IPS-18c (cell line): ENCODE measurements around the gene GIPC2.
"Not testable (repeated sequence)": the region's sequence is repeated elsewhere in the genome, so short reads cannot be mapped to it uniquely, and the experiment has no call there.

Experiments used
- H3K4me3 ChIP-seq: 2 replicates; pipeline ENCODE4 v1.7.0; 2013; ENCODE audit warnings: low read depth, mild to moderate bottlenecking, low read length, moderate library complexity; ENCODE audit not compliant: insufficient read depth
- H3K9me3 ChIP-seq: one replicate; pipeline ENCODE4 v1.6.1; 2013; ENCODE audit warnings: mild to moderate bottlenecking, low read length, moderate library complexity; ENCODE audit not compliant: control insufficient read depth, insufficient read depth

GIPC2 gene

DNA sequence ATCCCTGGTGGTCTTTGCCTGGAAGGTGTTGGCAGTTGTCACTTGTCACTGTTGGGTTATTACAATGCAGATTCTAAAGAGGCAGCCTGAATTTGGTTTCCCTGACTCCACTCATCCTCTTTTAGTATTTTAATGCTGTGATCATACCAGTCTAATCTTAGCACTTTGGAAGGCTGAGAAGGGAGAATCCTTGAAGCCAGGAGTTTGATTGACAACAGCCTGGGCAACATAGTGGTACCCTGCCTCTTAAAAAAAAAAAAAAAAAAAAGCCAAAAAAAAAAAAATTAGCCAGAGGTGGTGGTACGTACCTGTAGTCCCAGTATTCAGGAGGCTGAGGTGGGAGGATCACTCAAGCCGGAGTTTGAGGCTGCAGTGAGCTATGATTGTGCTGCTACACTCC lies 7.7 kb downstream of the GIPC2 start:
- no peak overlapping the region for H3K4me3 ChIP-seq

DNA sequence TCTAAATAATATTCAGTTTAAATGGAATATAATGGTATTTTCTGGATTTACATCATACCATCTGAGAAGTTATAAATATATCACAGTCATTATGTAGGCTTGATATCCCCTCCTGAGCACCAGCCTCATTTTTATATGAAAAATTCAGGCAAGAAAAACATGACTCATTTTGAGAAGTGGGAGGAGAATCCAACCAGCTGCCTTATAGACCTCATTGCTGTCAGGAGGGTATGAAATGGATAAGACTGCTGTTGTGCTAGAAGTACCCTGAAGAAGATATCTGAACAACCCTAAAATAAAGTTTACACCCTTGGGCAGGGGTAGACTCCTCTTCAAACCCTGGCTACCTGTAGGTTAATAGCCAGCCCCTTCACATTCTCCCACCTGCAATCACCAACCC lies 8.8 kb downstream of the GIPC2 start:
- no peak overlapping the region for H3K4me3 ChIP-seq

More for the DNA sequence above, 7.7 kb downstream of the GIPC2 start:
- peaks cover 2% of the 10 kb centered on the region for H3K9me3 ChIP-seq

DNA sequence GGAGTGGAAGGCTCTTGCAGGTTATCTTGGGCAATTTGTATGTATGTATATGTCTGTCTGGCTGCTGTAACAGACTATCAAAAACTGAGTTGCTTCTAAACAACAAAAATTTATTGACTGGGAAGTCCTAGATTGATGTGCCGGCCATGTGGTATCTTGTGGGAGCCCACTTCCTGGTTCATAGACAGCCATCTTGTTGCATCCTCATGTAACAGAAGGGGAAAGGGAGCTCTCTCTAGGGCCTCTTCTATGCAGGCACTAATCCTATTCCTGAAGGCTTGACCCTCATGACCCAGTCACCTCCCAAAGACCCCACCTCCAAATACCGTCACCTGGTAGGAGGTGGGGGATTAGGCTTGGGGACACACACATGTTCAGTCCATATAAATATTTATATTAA lies 9.2 kb downstream of the GIPC2 start:
- peaks cover 2% of the 10 kb centered on the region for H3K9me3 ChIP-seq

More for the DNA sequence above, 8.8 kb downstream of the GIPC2 start:
- peaks cover 2% of the 10 kb centered on the region for H3K9me3 ChIP-seq

DNA sequence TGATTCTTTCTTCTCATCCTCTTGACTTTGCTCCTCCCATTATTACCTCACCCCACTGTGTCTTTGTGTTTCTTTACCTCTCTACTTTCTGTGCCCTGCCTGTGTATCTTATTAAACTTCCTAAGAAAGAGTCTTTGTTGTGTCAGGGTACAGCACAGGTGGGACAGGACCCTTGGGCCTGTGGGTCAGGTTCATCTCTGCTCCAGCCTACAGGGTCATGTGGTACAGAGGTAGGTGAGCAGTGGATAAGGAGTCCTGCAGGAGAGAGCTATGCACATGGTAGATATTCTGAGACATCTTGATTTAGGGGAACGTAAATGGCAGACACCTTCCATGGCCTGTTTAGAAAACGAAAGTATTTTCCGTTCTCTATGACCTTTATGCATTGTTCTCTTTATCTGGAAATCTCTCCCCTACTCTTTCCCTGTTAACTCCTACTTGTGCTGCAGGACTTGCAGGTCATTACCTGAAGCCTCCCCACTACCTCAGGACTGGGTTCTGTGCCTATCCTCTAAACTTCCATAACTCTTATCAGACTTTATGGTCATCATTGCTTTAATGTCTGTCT lies 9.9 kb downstream of the GIPC2 start:
- H3K9me3 ChIP-seq = peaks cover 2% of the 10 kb centered on the region
- H3K4me3 ChIP-seq = no peak overlapping the region

More for the DNA sequence above, 9.2 kb downstream of the GIPC2 start:
- no peak overlapping the region for H3K4me3 ChIP-seq

DNA sequence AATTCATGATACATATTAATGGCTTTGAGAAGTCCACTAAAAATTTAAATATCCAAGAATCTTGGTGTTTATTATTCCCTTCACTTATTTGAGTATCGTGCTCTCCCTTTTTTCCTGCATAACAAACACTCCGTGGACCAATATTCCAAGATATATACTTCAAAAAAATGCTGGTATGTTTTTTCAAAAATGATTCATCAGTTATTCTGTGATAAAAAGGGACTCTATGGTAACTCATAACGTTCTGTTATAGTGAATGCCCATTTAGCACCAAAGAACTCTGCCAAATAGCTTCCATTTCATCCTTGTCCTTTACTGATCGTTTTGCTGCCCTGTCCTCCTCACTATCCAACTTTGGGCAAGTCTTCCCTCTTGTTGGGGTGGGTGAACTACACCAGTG lies 12.9 kb downstream of the GIPC2 start:
- H3K9me3 ChIP-seq = peaks cover 2% of the 10 kb centered on the region
- H3K4me3 ChIP-seq = no peak overlapping the region

DNA sequence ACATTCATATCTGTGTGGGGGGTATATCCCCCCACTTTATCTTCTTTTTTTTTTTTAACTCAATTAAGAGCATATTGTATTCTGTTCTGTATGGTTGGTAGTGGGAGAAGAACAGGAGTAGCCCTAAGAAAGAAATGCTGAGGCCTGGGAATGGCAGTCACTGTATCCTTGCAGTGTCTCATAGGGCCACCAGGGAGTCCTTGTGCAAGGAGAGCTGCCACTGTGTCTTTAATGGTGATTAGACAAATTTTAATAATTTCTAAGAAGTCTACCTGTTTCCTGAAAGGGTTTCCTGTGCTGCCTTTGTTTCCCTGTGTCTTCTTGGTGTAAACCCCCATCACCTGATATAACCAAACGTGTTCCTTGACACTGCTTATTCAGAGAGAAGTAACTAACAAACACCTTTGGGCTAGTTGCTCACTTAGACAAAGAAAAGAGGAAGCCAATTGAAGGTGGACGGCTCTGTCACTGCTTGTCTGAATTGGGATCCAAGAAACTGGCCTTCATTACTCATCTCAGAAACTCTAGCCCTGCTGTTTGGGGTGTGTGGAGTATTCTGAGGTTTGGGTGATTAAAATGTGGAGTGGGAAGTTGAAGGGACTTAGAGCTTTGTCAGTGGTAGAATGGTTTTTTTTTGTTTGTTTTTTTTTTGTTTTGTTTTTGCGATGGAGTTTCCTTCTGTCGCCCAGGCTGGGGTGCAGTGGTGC lies 15.2 kb downstream of the GIPC2 start:
- H3K4me3 ChIP-seq = no peak overlapping the region
- peaks cover under 1% of the 10 kb centered on the region for H3K9me3 ChIP-seq

DNA sequence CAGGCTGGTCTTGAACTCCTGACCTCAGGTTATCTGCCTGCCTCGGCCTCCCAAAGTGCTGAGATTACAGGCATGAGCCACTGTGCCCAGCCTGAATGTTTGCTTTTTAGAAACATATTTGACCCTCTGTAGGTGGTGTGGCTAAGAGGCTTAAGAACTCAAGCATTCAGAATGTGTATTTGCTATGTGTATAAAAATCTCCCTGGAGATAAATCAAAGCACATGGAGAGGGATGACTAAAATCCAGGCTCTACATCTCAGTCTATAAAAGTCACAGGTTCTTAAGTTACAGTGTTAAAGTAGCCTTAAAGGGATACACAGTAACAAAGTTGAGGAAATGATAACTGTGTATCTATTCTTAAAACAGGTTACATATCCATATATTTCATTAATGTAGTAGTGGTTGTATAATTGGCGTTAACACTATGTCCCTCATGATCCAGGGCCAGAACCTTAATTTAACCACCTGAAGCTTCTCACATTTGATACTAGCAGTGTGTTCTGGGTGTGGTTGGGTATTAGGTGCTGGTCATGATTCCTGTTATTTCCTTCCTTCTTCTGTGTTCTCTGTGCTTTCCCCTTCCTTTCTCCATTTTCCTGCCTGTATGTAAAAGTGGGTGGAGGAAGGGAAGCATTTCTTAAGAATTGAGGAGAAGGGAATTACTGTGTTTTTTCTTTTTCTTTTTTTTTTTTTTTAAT lies 16.2 kb downstream of the GIPC2 start:
- no peak overlapping the region for H3K4me3 ChIP-seq
- no peaks in the 10 kb centered on the region for H3K9me3 ChIP-seq

DNA sequence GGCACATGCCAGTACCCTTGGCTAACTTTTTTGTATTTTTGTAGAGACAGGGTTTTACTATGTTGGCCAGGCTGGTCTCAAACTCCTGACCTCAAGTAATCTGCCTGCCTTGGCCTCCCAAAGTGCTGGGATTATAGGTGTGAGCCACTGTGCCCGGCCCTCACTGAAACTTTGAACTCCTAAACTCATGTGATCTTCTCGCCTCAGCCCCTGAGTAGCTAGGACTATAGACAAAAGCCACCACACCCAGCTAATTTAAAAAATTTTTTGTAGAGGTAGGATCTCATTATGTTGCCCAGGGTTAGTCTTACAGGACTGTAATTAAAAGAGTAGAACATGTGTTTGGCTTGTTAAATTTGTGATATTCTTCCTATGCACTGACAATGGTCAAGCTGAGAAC lies 19.1 kb downstream of the GIPC2 start:
- not testable (repeated sequence) for H3K4me3 ChIP-seq, H3K9me3 ChIP-seq

DNA sequence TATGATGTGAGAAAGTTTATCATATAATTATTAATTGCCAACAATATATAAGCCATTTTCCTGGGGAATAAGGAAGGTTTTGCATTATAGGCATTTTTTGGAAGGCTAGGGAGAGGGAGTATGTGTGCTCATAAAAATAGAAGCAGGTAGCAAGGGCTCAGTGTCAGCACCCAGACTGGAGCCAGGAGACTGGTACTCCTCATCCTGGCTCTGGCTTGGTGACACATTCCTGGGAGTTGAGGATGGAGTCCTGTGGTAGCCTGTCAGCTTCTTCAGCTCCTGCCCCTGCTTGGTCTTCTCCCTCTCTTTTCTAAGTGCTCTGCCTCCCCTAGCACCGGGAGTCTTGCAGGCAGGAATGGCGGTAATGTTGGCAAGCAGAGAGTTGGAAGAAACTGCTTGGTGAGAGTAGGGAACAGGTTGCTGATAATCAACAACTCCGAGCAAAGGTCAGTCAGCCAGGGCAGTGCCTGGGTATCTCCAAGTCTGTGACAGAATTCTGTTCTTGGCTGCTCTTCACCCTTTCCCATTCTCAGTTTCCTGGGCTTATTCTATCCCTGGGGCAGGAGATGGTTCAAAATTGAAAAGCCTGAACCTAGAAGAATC lies 23.0 kb downstream of the GIPC2 start:
- no peaks in the 10 kb centered on the region for H3K9me3 ChIP-seq
- H3K4me3 ChIP-seq = no peak overlapping the region

DNA sequence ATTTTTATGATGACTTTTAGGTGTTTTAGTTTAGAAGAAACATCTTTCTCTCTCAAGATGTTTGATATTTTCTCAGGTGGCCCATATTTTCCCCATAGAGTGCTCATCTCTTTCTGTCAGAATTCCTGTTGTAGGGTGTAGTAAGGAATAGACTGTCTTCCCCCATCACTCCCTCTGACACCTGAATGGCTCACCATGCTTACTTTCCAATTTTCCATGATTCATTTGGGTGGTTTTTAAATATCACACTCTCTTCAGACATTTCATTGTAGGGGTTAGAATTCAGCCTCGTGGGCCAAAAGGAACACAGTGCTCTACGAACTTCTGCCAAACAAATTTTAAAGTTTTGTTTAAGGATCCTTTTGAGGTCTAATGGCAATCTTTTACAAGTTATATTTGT lies 24.0 kb downstream of the GIPC2 start:
- Histone ChIP-seq H3K4me3 (no peak overlapping the region), H3K9me3 (no peaks in the 10 kb centered on the region)

DNA sequence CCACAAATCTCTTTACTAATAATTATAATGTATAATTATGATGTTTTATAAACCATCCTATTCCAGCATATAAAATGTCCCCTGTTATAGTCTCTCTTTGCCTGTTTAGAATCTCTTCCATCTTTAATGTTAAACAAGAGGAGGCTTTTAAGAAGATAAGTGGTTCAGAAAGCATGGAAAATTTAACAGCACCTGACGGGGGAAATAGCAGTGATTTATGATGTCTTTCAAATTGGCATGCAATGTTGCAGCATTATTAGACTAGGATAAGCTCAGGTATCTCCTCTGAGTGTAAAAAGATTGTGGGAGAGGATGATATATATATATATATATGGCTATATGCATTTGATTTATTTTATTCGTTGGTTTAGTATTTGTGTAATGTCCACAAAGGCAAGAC lies 24.4 kb downstream of the GIPC2 start:
- Histone ChIP-seq H3K9me3 (no peaks in the 10 kb centered on the region), H3K4me3 (no peak overlapping the region)

DNA sequence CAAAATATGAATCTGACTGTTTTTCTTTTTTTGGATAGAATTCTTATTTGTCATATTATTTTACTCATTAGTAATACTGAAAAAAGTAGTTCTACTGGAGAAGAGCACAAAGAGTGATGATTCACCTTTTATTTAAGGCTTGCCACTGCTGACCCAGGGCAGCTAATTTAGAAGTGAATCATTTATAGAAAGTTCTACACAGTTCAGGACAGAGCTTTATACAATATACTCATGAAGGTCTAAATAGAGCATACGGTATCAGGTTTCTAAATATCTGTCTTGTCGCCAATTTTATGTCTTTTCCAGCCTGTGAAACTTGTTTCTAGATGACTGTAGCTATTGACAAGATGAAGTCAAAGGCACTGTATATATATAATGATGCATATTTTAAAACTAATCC lies 25.0 kb downstream of the GIPC2 start:
- no peaks in the 10 kb centered on the region for H3K9me3 ChIP-seq
- no peak overlapping the region for H3K4me3 ChIP-seq

DNA sequence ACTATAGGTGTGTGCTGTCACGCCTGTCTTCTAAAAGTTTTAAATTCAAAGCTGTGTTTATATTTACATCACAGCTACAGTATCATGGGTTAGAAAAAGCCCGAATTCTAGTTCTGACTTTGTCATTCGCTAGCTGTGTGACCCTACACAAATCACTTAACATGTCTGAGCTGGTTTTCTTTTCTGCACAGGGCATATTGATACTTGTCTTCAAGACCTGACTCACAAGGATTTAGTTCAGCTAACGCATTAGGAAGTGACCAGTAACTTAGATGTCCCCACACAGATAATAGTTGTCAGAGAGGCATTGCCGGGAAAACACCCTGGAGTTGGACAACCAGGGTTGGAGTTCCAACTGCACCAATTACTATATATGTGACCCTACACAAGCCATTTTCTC lies 25.9 kb downstream of the GIPC2 start:
- no peaks in the 10 kb centered on the region for H3K9me3 ChIP-seq
- H3K4me3 ChIP-seq = no peak overlapping the region

DNA sequence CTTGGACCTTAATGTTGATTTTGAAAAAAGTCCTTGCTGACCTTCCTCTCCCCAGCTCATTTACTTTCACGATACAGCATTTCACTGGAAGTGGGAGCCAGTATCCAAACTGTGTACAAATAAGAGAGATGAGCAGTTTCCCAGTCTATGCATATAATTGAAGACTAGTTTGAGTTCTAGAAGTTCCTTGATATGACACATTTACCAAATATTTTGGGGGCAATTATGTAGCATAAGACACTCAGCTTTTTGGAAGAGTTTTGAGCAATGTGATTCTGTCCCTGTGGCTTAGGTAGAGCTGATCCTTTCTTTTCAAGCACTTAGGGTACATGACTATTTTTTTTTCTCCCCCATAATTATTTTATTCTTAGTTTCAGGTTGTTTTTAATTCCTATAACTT lies 26.4 kb downstream of the GIPC2 start:
- Histone ChIP-seq H3K9me3 (no peaks in the 10 kb centered on the region), H3K4me3 (no peak overlapping the region)

DNA sequence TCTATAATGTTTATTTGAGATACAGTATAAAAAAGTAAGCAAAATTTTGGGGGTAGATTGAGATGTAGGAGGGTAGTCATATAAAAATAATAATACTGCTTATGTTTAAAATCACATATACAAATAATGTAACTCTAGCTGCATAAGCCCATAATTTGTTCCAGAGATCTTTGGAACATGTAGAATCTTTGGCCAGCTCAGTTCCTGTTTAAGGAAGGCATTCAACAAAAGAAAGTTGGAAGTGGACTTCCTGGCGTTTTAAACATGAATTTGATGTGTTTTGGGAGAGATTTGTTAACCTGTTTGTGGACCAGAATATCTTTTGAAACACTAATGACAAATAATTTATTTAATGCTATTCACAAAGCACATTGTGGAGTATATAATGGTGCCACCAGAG lies 27.7 kb downstream of the GIPC2 start:
- Histone ChIP-seq H3K9me3 (no peaks in the 10 kb centered on the region), H3K4me3 (no peak overlapping the region)

DNA sequence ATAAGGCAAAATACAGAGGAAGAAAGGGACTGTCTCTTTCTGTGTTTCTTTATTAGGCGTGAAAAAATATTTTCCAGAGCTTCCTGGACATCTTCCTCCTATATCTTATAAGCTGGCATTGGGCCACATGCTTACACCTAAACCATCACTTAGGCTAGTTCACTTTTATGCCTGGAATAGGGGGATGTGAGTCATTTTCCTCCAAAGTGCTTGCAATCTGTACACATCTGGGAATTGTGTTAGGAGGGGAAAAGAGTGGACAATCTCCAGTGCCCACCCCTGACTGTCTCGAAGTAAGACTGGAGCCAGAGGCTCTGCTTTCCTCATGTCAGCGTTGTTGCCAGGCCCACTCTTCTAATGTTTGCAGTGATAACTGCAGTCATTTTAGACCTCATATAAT lies 29.9 kb downstream of the GIPC2 start:
- no peak overlapping the region for H3K4me3 ChIP-seq
- H3K9me3 ChIP-seq = no peaks in the 10 kb centered on the region

DNA sequence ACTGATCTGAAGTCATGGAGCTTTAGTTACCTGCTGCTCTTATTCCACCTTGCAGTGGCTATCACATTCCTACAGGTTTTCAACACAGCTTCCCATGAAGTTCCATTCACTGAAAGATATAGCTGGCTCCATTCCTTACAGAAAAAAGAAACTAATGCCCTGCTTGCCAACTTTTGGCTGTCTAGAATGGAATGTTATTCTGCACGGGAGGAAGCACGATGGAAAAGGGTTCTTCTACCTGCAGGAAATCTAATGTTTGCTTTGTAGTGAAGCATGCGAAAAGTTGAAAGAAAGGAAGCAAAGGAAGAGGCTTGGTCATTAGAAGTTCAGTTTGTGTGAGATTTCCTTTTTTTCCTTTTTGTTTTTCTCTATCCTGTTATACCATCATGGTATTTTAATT lies 32.6 kb downstream of the GIPC2 start:
- Histone ChIP-seq H3K9me3 (no peaks in the 10 kb centered on the region), H3K4me3 (no peak overlapping the region)

DNA sequence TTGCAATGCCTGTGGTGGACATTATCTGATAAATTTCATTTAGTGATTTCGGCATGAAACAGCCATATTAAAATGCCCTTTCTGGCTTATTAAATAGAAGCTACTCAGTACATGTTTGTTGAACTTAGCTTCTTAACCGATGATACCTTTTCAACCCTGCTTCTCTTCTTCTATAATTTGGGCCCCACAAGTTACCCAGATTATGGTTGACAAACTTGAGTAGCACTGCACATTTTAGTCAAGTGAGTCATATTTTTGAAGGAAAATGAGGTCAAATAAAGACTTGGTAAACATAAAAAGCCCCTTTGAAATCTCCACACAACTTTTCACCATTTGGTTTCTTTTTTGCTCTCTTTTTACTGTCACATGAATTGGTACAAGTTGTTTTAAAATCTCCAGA lies 33.8 kb downstream of the GIPC2 start:
- no peak overlapping the region for H3K4me3 ChIP-seq
- no peaks in the 10 kb centered on the region for H3K9me3 ChIP-seq
